Measurements from ENCODE around the gene DDAH1. TPM values are rescaled to one million over a fixed set of nuclear protein-coding genes. Genes with fewer than 3 reads are reported as not detected.
A peak's percentile ranks its signal among the peaks of the same experiment; 100 is the strongest.

The DDAH1 gene
- polyA plus RNA-seq, 2 of the 4 experiments (the other 2 are of a cell fraction), result 5.7 to 12.6 TPM

GRCh38 chr1:85330214-85330631 is 134.7 kb downstream of the DDAH1 start:
- FAIRE-seq, result no peak
- 22% methylated on average over 3 of the region's 3 CpGs for WGBS (ENCODE audit: missing lambda C conversion rate)

GRCh38 chr1:85328713-85329397 is 136.1 kb downstream of the DDAH1 start:
- peak; percentile 77 to 92 for DNase-seq (ENCODE audit: low read depth in 1 of 2, low spot score in 1 of 2)
- ChIA-PET POLR2A (interaction anchor here (0.6 kb wide), 1 partner anchor 249 kb away, joined by 3 read pairs; no protein-coding TSS in a partner anchor), CTCF (interaction anchor here (0.9 to 2.7 kb wide), 3 partner anchors 15 to 252 kb away, joined by 3 to 18 read pairs (median 12); partner anchors contain the start of gene CCN1)
- ATAC-seq, result peak; percentile 91 to 93
- Histone ChIP-seq H3K27ac (peak overlapping the region; percentile 69 to 85), H3K4me3 (no peak overlapping the region), H3K4me1 (peaks cover 67% of the 10 kb centered on the region), H3K4me2 (peak overlapping the region; percentile 56), H3K9me3 (no peaks in the 10 kb centered on the region)
- no peak for TF ChIP-seq CHD2 (IDR thresholded peaks at IDR 0.05; ENCODE audit: low read length, partially characterized antibody)
- no peak for TF ChIP-seq ZC3H11A (IDR thresholded peaks at IDR 0.05)
- TF ChIP-seq HOXB13 (CRISPR knock-in tag; IDR thresholded peaks at IDR 0.05; ENCODE audit: low read depth), result peak; percentile 38; the same call in 1 of the 2 replicates
- peak; percentile 91 for TF ChIP-seq MAX (IDR thresholded peaks at IDR 0.05)
- TF ChIP-seq ATOH8 (CRISPR knock-in tag; IDR thresholded peaks at IDR 0.05; ENCODE audit: low read depth), result peak; percentile 32; the same call in 1 of the 2 replicates
- TF ChIP-seq HOXB5 (CRISPR knock-in tag; IDR thresholded peaks at IDR 0.05), result no peak
- TF ChIP-seq ZSCAN20 (CRISPR knock-in tag; IDR thresholded peaks at IDR 0.05), result no peak
- peak in 1 of 2 experiments; percentile 34; a peak in 1 of 4 replicates for TF ChIP-seq CEBPB (IDR thresholded peaks at IDR 0.05)
- peak; percentile 82; the same call in 1 of the 2 replicates for TF ChIP-seq ZNF302 (CRISPR knock-in tag; IDR thresholded peaks at IDR 0.05)
- no peak for TF ChIP-seq FOSB (CRISPR knock-in tag; IDR thresholded peaks at IDR 0.05)
- TF ChIP-seq SREBF2 (IDR thresholded peaks at IDR 0.05), result no peak
- TF ChIP-seq KDM5A (IDR thresholded peaks at IDR 0.05), result no peak
- TF ChIP-seq BCL3 (IDR thresholded peaks at IDR 0.05), result 0 out of 3 replicates have a peak, but pooled peaks have one; percentile 23
- peak; percentile 85 for TF ChIP-seq JUNB (IDR thresholded peaks at IDR 0.05)
- TF ChIP-seq USF2 (IDR thresholded peaks at IDR 0.05), result peak; percentile 52
- TF ChIP-seq FOSL2 (IDR thresholded peaks at IDR 0.05), result peak; percentile 84
- TF ChIP-seq FOSL2 (CRISPR knock-in tag; IDR thresholded peaks at IDR 0.05), result peak; percentile 96
- 0 out of 2 replicates have a peak, but pooled peaks have one; percentile 3 for TF ChIP-seq EHMT2 (IDR thresholded peaks at IDR 0.05; ENCODE audit: low read depth)
- TF ChIP-seq EP300 (IDR thresholded peaks at IDR 0.05), result peak; percentile 47 to 67; a peak in 3 of 5 replicates
- peak; percentile 13 for TF ChIP-seq MAFK (IDR thresholded peaks at IDR 0.05; ENCODE audit: partially characterized antibody)
- TF ChIP-seq FOXS1 (CRISPR knock-in tag; IDR thresholded peaks at IDR 0.05), result no peak
- TF ChIP-seq GATA3 (IDR thresholded peaks at IDR 0.05; ENCODE audit: borderline replicate concordance), result peak; percentile 96
- peak; percentile 65 to 74; a peak in 3 of 5 replicates for TF ChIP-seq JUN (IDR thresholded peaks at IDR 0.05)
- TF ChIP-seq ESRRA (IDR thresholded peaks at IDR 0.05; ENCODE audit: borderline replicate concordance, low read length), result no peak
- TF ChIP-seq RAD21 (conservative IDR thresholded peaks at IDR 0.05 in 1 of 2, IDR thresholded peaks at IDR 0.05 in 1 of 2), result peak; percentile 10 to 20; a peak in 2 of 5 replicates
- TF ChIP-seq NR3C1 (IDR thresholded peaks at IDR 0.05), result no peak
- TF ChIP-seq CHD4 (IDR thresholded peaks at IDR 0.05; ENCODE audit: borderline replicate concordance), result no peak
- no peak for TF ChIP-seq TFCP2L1 (CRISPR knock-in tag; IDR thresholded peaks at IDR 0.05)
- no peak for TF ChIP-seq POLR2A (IDR thresholded peaks at IDR 0.05; ENCODE audit: low read length)
- TF ChIP-seq BHLHE40 (IDR thresholded peaks at IDR 0.05; ENCODE audit: low read depth, low read length), result no peak
- 3% methylated on average over 3 of the region's 3 CpGs for WGBS (ENCODE audit: missing lambda C conversion rate)
- no peak for FAIRE-seq

More at GRCh38 chr1:85330214-85330631, 134.7 kb downstream of the DDAH1 start:
- H3K4me1 ChIP-seq, result peaks cover 58% of the 10 kb centered on the region
- CTCF ChIA-PET, result interaction anchor here (2.6 to 3.3 kb wide), 2 partner anchors 13 to 22 kb away, joined by 18 to 21 read pairs; no protein-coding TSS in a partner anchor
- TF ChIP-seq BHLHE40 (IDR thresholded peaks at IDR 0.05; ENCODE audit: low read depth, low read length), result no peak
- TF ChIP-seq ZNF302 (CRISPR knock-in tag; IDR thresholded peaks at IDR 0.05), result no peak
- no peak for TF ChIP-seq NFE2L2 (conservative IDR thresholded peaks at IDR 0.05; ENCODE audit: low read length)
- DNase-seq (ENCODE audit: low read depth in 1 of 2, low spot score in 1 of 2) (peak in 1 of 2 experiments; percentile 79), ATAC-seq (peak in 1 of 2 experiments; percentile 55; a peak in 3 of 6 replicates)
- peak overlapping the region; percentile 56 for H3K4me2 ChIP-seq
- H3K27ac ChIP-seq, result peak overlapping the region; percentile 69 to 84
- POLR2A ChIA-PET, result no interaction called here
- H3K4me3 ChIP-seq, result no peak overlapping the region
- H3K9me3 ChIP-seq, result no peaks in the 10 kb centered on the region
